HepG2 (cell line): ENCODE measurements around the gene CSKMT. TPM values are rescaled to one million over a fixed set of nuclear protein-coding genes. Genes with fewer than 3 reads are reported as not detected.

ENCODE experiments used
- ATAC-seq: fragments of 200-7000 bp; cut with Tn5 transposase; 3 replicates; pipeline ENCODE4 v1.9.1; 2020; ENCODE audit warnings: mild to moderate bottlenecking, moderate library complexity
- BruUV-seq: library from RNA; stranded (reverse); fragments of 400-500 nt; replicated peaks from 2 replicates; lab custom pipeline; 2021; lab: Mats Ljungman, UMichigan
- CTCF ChIA-PET: fragments of 300-600 bp; formaldehyde crosslinking; extraction: SDS; loops from one replicate; lab custom pipeline; 2021; ENCODE audit warnings: low total read pairs, inconsistent platforms, low intra/inter-chr PET ratio; lab: Yijun Ruan, JAX
- POLR2A ChIA-PET: fragments of 350-600 bp; sonication (Branson Sonifier 250); formaldehyde crosslinking; loops from one replicate; lab custom pipeline; 2020; ENCODE audit warnings: antibody characterized with exemption, inconsistent platforms; lab: Yijun Ruan, JAX
- DNase-seq: peaks from one replicate; pipeline ENCODE4 v3.0.0-alpha.2; 2015; ENCODE audit warnings: low spot score
- FAIRE-seq: peaks from 3 replicates; lab custom pipeline; 2011; peaks lifted over from hg19 to GRCh38; lab: Jason Lieb, UNC
- H2AFZ ChIP-seq: one replicate; pipeline ENCODE4 v1.6.1; 2011; ENCODE audit warnings: low read length, inconsistent platforms
- H3K27ac ChIP-seq: fragments of 300-600 bp; 3 replicates; pipeline ENCODE4 v1.8.0; 2011; ENCODE audit warnings: mixed run types, mild to moderate bottlenecking, mixed read lengths, low read length, inconsistent platforms; ENCODE audit not compliant: insufficient read depth; ENCODE audit errors: extremely low read length
- H3K27me3 ChIP-seq, 2 experiments: fragments of 200-600 bp in 1 of 2; 2 replicates in 1 of 2; 3 replicates in 1 of 2; pipeline versions ENCODE4 v1.6.0 to v1.8.0; 2011; ENCODE audit warnings: low read length in 2 of 2, mild to moderate bottlenecking in 2 of 2, moderate library complexity in 2 of 2, inconsistent platforms in 1 of 2; ENCODE audit not compliant: insufficient read depth in 2 of 2, control insufficient read depth in 1 of 2
- H3K36me3 ChIP-seq, 2 experiments: fragments of 200-600 bp in 1 of 2; replicated peaks in 1 of 2; 2 replicates in 1 of 2; 3 replicates in 1 of 2; pipeline versions ENCODE4 v1.5.1 to v1.8.0; 2011; ENCODE audit warnings: low read length in 2 of 2, inconsistent platforms in 1 of 2; ENCODE audit not compliant: insufficient read depth in 2 of 2, control insufficient read depth in 1 of 2
- H3K4me1 ChIP-seq: 2 replicates; pipeline ENCODE4 v1.5.1; 2012; ENCODE audit warnings: low read length, inconsistent platforms; ENCODE audit not compliant: insufficient read depth
- H3K4me2 ChIP-seq: 2 replicates; pipeline ENCODE4 v1.6.0; 2011; ENCODE audit warnings: low read depth, low read length, inconsistent platforms
- H3K4me3 ChIP-seq, 3 experiments: fragments of 200-600 bp in 1 of 3; sonication (generic), shearing (Covaris generic) in 1 of 3; replicated peaks in 1 of 3; 2 replicates each; pipeline ENCODE4 v1.5.1; 2011 to 2016; ENCODE audit warnings: low read length in 3 of 3, inconsistent platforms in 2 of 3, low read depth in 2 of 3, mild to moderate bottlenecking in 2 of 3, control low read depth in 1 of 3, mixed read lengths in 1 of 3; ENCODE audit not compliant: insufficient read depth in 1 of 3
- H3K79me2 ChIP-seq: one replicate; pipeline ENCODE4 v1.6.1; 2011; ENCODE audit warnings: low read length, inconsistent platforms; ENCODE audit not compliant: insufficient read depth
- H3K9ac ChIP-seq: 2 replicates; pipeline ENCODE4 v1.6.0; 2011; ENCODE audit warnings: mild to moderate bottlenecking, low read depth, low read length, inconsistent platforms; ENCODE audit not compliant: insufficient read depth
- H3K9me3 ChIP-seq: 2 replicates; pipeline ENCODE4 v1.5.1; 2012; ENCODE audit warnings: mild to moderate bottlenecking, low read length
- H4K20me1 ChIP-seq: 2 replicates; pipeline ENCODE4 v1.6.0; 2011; ENCODE audit warnings: inconsistent platforms, mild to moderate bottlenecking, low read length, moderate library complexity; ENCODE audit not compliant: insufficient read depth
- FIP1L1 ChIP-seq: fragments of 200-400 bp; formaldehyde crosslinking; IDR thresholded peaks from 2 replicates; pipeline ENCODE4 v1.6.1; 2018; ENCODE audit warnings: low read depth, mild to moderate bottlenecking, low read length, moderate library complexity, borderline replicate concordance; ENCODE audit not compliant: insufficient read depth
- HDAC6 ChIP-seq: fragments of 200-600 bp; sonication (generic); IDR thresholded peaks from 2 replicates; pipeline ENCODE4 v1.7.0; 2017; ENCODE audit warnings: mild to moderate bottlenecking, antibody characterized with exemption, low read length, low read depth
- ISL2 ChIP-seq: sonication (generic); formaldehyde crosslinking; IDR thresholded peaks from 2 replicates; pipeline ENCODE4 v1.5.0; 2020; ENCODE audit warnings: missing genetic modification reagents
- MIXL1 ChIP-seq: IDR thresholded peaks from 2 replicates; pipeline ENCODE4 v1.6.1; 2016
- PLRG1 ChIP-seq: fragments of 450-650 bp; conservative IDR thresholded peaks from 2 replicates; pipeline ENCODE4 v1.6.1; 2016
- ZBTB7B ChIP-seq: sonication (generic); formaldehyde crosslinking; IDR thresholded peaks from 2 replicates; pipeline ENCODE4 v1.4.0; 2020; ENCODE audit warnings: missing genetic modification reagents
- ZNF138 ChIP-seq: sonication (generic); formaldehyde crosslinking; IDR thresholded peaks from 2 replicates; pipeline ENCODE4 v1.5.0; 2020; ENCODE audit warnings: mild to moderate bottlenecking, low read depth, missing genetic modification reagents
- ZNF350 ChIP-seq: sonication (generic); formaldehyde crosslinking; IDR thresholded peaks from 2 replicates; pipeline ENCODE4 v1.4.0; 2020; ENCODE audit warnings: mild to moderate bottlenecking, low read depth, missing genetic modification reagents, borderline replicate concordance
- ZNF510 ChIP-seq: sonication (generic); formaldehyde crosslinking; IDR thresholded peaks from 2 replicates; pipeline ENCODE4 v1.4.0; 2020; ENCODE audit warnings: low read depth, mild to moderate bottlenecking, missing genetic modification reagents
- WGBS: methylation state at CpG from one replicate; pipeline ENCODE4 v1.1.6; 2017; ENCODE audit warnings: low lambda C conversion rate; 5-methylcytosine and 5-hydroxymethylcytosine counted together
- in situ Hi-C: cut with HindIII; loops from 2 replicates; pipeline ENCODE4 v1.10.0; 2017; ENCODE audit warnings: low pct_unique_long_range_greater_than_20kb; ENCODE audit not compliant: extremely low pct_ligation_motif_present
- intact Hi-C: fragments of 100-400 bp; cut with micrococcal nuclease; formaldehyde crosslinking; loops from one replicate; pipeline ENCODE4 v1.10.0; 2022; ENCODE audit not compliant: unreplicated experiment
- polyA plus RNA-seq, 8 experiments: library from polyadenylated mRNA; depleted of rRNA in 3 of 8; stranded (reverse) in 7 of 8; unstranded in 1 of 8; fragments of >200 nt; fragmentation: Illumina TruSeq in 4 of 8; extraction: Trizol in 4 of 8; gene quantifications; 2 replicates each; pipeline versions ENCODE4 v1.2.1 to v1.2.3, GENCODE V29; 2011 to 2016; ENCODE audit warnings: low read depth in 4 of 8, missing spikeins in 1 of 8, mixed read lengths in 1 of 8; ENCODE audit not compliant: insufficient read depth in 1 of 8
- total RNA-seq, 5 experiments: library from RNA; depleted of rRNA; stranded (reverse); fragments of >200 nt; fragmentation: Illumina TruSeq; extraction: Trizol; gene quantifications; 2 replicates each; pipeline ENCODE4 v1.2.3, GENCODE V29; 2016; ENCODE audit warnings: low read depth in 1 of 5
- TF ChIP-seq, protein P1 (sequence below): sonication (generic); formaldehyde crosslinking; IDR thresholded peaks from 2 replicates; pipeline ENCODE4 v1.4.0; 2020; ENCODE audit warnings: missing genetic modification reagents, borderline replicate concordance
- TF ChIP-seq, protein P2 (sequence below): IDR thresholded peaks from 2 replicates; pipeline ENCODE4 v1.6.1; 2018; ENCODE audit warnings: missing genetic modification reagents, mild to moderate bottlenecking, missing compliant biosample characterization
- TF ChIP-seq, protein P3 (sequence below): sonication (generic); formaldehyde crosslinking; IDR thresholded peaks from 2 replicates; pipeline ENCODE4 v1.4.0; 2020; ENCODE audit warnings: mild to moderate bottlenecking, low read depth, missing genetic modification reagents

Gene CSKMT
- total and polyA plus RNA-seq, 2 of the 13 experiments (the other 11 are each of a cell fraction or from before 2014, with no cell fraction given) = 7.6 to 31.8 TPM

DNA sequence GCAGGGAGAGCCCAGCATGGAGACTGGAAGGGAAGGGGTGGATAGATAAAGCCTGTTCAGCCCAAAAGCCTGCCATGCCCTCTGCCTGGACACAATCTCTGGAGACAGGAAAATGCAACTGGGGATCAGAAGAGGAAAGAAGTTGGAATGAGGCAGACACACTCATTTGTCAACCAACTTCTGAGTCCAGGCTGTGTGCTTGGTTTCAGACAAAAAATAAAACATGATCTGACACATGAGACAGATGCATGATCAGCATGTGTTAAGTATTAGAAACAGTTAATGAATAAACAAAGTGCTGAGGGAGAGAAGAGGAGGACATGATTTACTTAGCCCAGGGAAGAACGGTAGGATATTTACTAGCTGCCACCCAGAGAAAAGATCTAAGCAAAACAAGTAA lies 23.4 kb downstream of the CSKMT start:
- in situ Hi-C loops = no loop called here
- H3K27me3 ChIP-seq = no peaks in the 10 kb centered on the region
- DNase-seq (no peak), ATAC-seq (no peak), FAIRE-seq (no peak)
- BruUV-seq = no TSS peak
- H3K4me1 ChIP-seq = no peaks in the 10 kb centered on the region
- no peaks in the 10 kb centered on the region for H3K9me3 ChIP-seq
- no peaks in the 10 kb centered on the region for H4K20me1 ChIP-seq
- H3K27ac ChIP-seq = no peak overlapping the region
- intact Hi-C loops = no loop called here
- no peak overlapping the region for H3K9ac ChIP-seq
- H3K36me3 ChIP-seq = peaks cover 15 to 34% of the 10 kb centered on the region in 2 experiments
- H3K79me2 ChIP-seq = no peaks in the 10 kb centered on the region
- no peak overlapping the region for H2AFZ ChIP-seq
- POLR2A ChIA-PET = interaction anchor here (1.3 kb wide), 1 partner anchor 97 kb away, joined by 6 read pairs; the partner anchor contains the start of gene TUT1
- TF ChIP-seq ZBTB7B (CRISPR knock-in tag) = no peak
- TF ChIP-seq, protein P1, sequence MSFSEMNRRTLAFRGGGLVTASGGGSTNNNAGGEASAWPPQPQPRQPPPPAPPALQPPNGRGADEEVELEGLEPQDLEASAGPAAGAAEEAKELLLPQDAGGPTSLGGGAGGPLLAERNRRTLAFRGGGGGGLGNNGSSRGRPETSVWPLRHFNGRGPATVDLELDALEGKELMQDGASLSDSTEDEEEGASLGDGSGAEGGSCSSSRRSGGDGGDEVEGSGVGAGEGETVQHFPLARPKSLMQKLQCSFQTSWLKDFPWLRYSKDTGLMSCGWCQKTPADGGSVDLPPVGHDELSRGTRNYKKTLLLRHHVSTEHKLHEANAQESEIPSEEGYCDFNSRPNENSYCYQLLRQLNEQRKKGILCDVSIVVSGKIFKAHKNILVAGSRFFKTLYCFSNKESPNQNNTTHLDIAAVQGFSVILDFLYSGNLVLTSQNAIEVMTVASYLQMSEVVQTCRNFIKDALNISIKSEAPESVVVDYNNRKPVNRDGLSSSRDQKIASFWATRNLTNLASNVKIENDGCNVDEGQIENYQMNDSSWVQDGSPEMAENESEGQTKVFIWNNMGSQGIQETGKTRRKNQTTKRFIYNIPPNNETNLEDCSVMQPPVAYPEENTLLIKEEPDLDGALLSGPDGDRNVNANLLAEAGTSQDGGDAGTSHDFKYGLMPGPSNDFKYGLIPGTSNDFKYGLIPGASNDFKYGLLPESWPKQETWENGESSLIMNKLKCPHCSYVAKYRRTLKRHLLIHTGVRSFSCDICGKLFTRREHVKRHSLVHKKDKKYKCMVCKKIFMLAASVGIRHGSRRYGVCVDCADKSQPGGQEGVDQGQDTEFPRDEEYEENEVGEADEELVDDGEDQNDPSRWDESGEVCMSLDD (CRISPR knock-in tag) = no peak
- TF ChIP-seq, protein P2, sequence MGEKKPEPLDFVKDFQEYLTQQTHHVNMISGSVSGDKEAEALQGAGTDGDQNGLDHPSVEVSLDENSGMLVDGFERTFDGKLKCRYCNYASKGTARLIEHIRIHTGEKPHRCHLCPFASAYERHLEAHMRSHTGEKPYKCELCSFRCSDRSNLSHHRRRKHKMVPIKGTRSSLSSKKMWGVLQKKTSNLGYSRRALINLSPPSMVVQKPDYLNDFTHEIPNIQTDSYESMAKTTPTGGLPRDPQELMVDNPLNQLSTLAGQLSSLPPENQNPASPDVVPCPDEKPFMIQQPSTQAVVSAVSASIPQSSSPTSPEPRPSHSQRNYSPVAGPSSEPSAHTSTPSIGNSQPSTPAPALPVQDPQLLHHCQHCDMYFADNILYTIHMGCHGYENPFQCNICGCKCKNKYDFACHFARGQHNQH (CRISPR knock-in tag) = no peak
- TF ChIP-seq ISL2 = no peak
- TF ChIP-seq ZNF510 = no peak
- TF ChIP-seq, protein P3, sequence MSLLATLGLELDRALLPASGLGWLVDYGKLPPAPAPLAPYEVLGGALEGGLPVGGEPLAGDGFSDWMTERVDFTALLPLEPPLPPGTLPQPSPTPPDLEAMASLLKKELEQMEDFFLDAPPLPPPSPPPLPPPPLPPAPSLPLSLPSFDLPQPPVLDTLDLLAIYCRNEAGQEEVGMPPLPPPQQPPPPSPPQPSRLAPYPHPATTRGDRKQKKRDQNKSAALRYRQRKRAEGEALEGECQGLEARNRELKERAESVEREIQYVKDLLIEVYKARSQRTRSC (CRISPR knock-in tag) = no peak
- no peak for TF ChIP-seq ZNF138
- no peak for TF ChIP-seq HDAC6
- no peak for TF ChIP-seq PLRG1
- no peak for TF ChIP-seq FIP1L1
- no peak for TF ChIP-seq ZNF350
- TF ChIP-seq MIXL1 (CRISPR knock-in tag) = no peak
- TF ChIP-seq, all 625 proteins: peak for 0
- H3K4me2 ChIP-seq = no peak overlapping the region
- CTCF ChIA-PET = no interaction called here
- H3K4me3 ChIP-seq = no peak overlapping the region
- WGBS = 21% methylated on average over 1 of the region's 1 CpG
